Stomach (tissue), 9 donors: ENCODE data around the gene ECE1. TPM values are rescaled to one million over a fixed set of nuclear protein-coding genes. Genes with fewer than 3 reads are reported as not detected.

ENCODE experiments used
- DNase-seq, 2 donors: peaks; one replicate each; pipeline versions ENCODE4 v3.0.0 to v3.0.0-alpha.2; 2013 to 2019
- H3K27ac ChIP-seq, 5 donors: fragments of 200-600 bp in 4 of 5; sonication (generic) in 4 of 5; one replicate each; pipeline ENCODE4 v1.5.1; 2013 to 2019; ENCODE audit warnings: mild to moderate bottlenecking in 1 of 5, moderate library complexity in 1 of 5
- H3K27me3 ChIP-seq, 3 donors: fragments of 200-600 bp; sonication (generic); one replicate each; pipeline ENCODE4 v1.5.1; 2017 to 2019; ENCODE audit warnings: mixed run types in 1 of 3
- H3K36me3 ChIP-seq, 4 donors: fragments of 200-600 bp; sonication (generic); 1 replicate in 3 of 4; 2 replicates in 1 of 4; pipeline ENCODE4 v1.5.1; 2016 to 2019
- H3K4me1 ChIP-seq, 4 donors: fragments of 200-600 bp; sonication (generic); one replicate each; pipeline ENCODE4 v1.5.1; 2016 to 2019
- H3K4me3 ChIP-seq, 4 donors: fragments of 200-600 bp; sonication (generic) in 3 of 4; one replicate each; pipeline ENCODE4 v1.5.1; 2016 to 2019; ENCODE audit warnings: mild to moderate bottlenecking in 1 of 4
- H3K9me3 ChIP-seq, 4 donors: fragments of 200-600 bp; sonication (generic); one replicate each; pipeline ENCODE4 v1.5.1; 2016 to 2019
- CTCF ChIP-seq, 7 experiments: fragments of 450-650 bp in 4 of 7; fragments of 200-600 bp in 3 of 7; sonication (generic) in 3 of 7; IDR thresholded peaks; one replicate each; pipeline ENCODE4 v1.5.1; 2016 to 2019; ENCODE audit warnings: antibody characterized with exemption in 7 of 7, control low read depth in 2 of 7, mild to moderate bottlenecking in 1 of 7
- EP300 ChIP-seq: sonication (generic); formaldehyde crosslinking; IDR thresholded peaks from one replicate; pipeline ENCODE4 v1.6.1; 2017; ENCODE audit warnings: antibody characterized with exemption
- POLR2A ChIP-seq, 4 donors: fragments of 450-650 bp; IDR thresholded peaks; one replicate each; pipeline ENCODE4 v1.6.1; 2016; ENCODE audit warnings: antibody characterized with exemption in 4 of 4, control low read depth in 2 of 4, mild to moderate bottlenecking in 1 of 4, moderate library complexity in 1 of 4
- POLR2AphosphoS5 ChIP-seq, 3 donors: sonication (generic); formaldehyde crosslinking; IDR thresholded peaks; one replicate each; pipeline ENCODE4 v1.6.1; 2016; ENCODE audit warnings: antibody characterized with exemption in 3 of 3
- WGBS, 5 donors: extraction: QIAGEN DNeasy Blood & Tissue Kit in 3 of 5; methylation state at CpG; one replicate each; pipeline versions ENCODE4 v1.1.5 to v1.1.7; 2013 to 2018; 5-methylcytosine and 5-hydroxymethylcytosine counted together
- intact Hi-C: fragments of 100-400 bp; cut with DNase I; formaldehyde crosslinking; loops from one replicate; pipeline ENCODE4 v1.15.1; 2023; ENCODE audit warnings: low total_unique reads
- polyA plus RNA-seq, 3 donors: library from polyadenylated mRNA; stranded (reverse); fragments of 200-250 nt; gene quantifications; one replicate each; pipeline ENCODE4 v1.2.3, GENCODE V29; 2013
- total RNA-seq, 5 donors: library from RNA; depleted of rRNA; stranded (reverse); fragments of >200 nt; gene quantifications; one replicate each; pipeline versions ENCODE4 v1.1.0 to v1.2.3, GENCODE V29; 2014 to 2016
- donor health status: healthy with polysubstance abuse.
- donor health status: Bipolar disorder and iron deficiency.
- donor health status: healthy.

The ECE1 gene
- total and polyA plus RNA-seq, 8 donors, result 17.6 to 574 (median 42.6) TPM

- H3K27me3 ChIP-seq, result no peaks in the 10 kb centered on the region
- TF ChIP-seq EP300 (no peak), POLR2A (IDR thresholded peaks at IDR 0.05) (no peak), CTCF (IDR thresholded peaks at IDR 0.05) (no peak)
- peak in 1 of 2 donors; percentile 42 for DNase-seq
- H3K4me1 ChIP-seq, result peaks cover 92 to 100% (median 97%) of the 10 kb centered on the region in 4 donors
- H3K9me3 ChIP-seq, result no peaks in the 10 kb centered on the region
- intact Hi-C loops, result no loop called here
- peak overlapping the region; percentile 52 to 93 (median 91) for H3K27ac ChIP-seq
- WGBS, 5 donors, result 22 to 37% (median 30%) methylated on average over 7 of the region's 7 CpGs
- no peak overlapping the region for H3K4me3 ChIP-seq
- H3K36me3 ChIP-seq, result no peaks in the 10 kb centered on the region
These were observed 32.8 kb upstream of the ECE1 start for GRCh38 chr1:21323091-21323490.

- Histone ChIP-seq H3K27ac (peak overlapping the region; percentile 43 to 93 (median 91)), H3K4me3 (no peak overlapping the region), H3K9me3 (no peaks in the 10 kb centered on the region), H3K36me3 (no peaks in the 10 kb centered on the region), H3K27me3 (no peaks in the 10 kb centered on the region), H3K4me1 (peaks cover 95 to 100% (median 100%) of the 10 kb centered on the region in 4 donors)
- WGBS, 5 donors, result 47 to 71% (median 56%) methylated on average over 6 of the region's 6 CpGs
- intact Hi-C loops, result no loop called here
- peak in 1 of 2 donors; percentile 48 for DNase-seq
- no peak for TF ChIP-seq POLR2AphosphoS5 (IDR thresholded peaks at IDR 0.05)
- no peak for TF ChIP-seq EP300
- no peak for TF ChIP-seq POLR2A (IDR thresholded peaks at IDR 0.05)
- TF ChIP-seq CTCF (IDR thresholded peaks at IDR 0.05), result no peak
These were observed 32.4 kb upstream of the ECE1 start for GRCh38 chr1:21322681-21323016.

- WGBS, 5 donors, result 87 to 92% (median 89%) methylated on average over 7 to 9 of the region's 9 CpGs
- Histone ChIP-seq H3K4me3 (no peak overlapping the region), H3K27ac (peak overlapping the region; percentile 43 to 93 (median 91)), H3K4me1 (peaks cover 95 to 100% (median 100%) of the 10 kb centered on the region in 4 donors), H3K9me3 (no peaks in the 10 kb centered on the region), H3K36me3 (no peaks in the 10 kb centered on the region), H3K27me3 (no peaks in the 10 kb centered on the region)
- intact Hi-C loops, result no loop called here
- peak in 1 of 2 donors; percentile 34 for DNase-seq
- TF ChIP-seq POLR2A (IDR thresholded peaks at IDR 0.05), result no peak
- TF ChIP-seq POLR2AphosphoS5 (IDR thresholded peaks at IDR 0.05), result no peak
- TF ChIP-seq CTCF (IDR thresholded peaks at IDR 0.05), result no peak
- TF ChIP-seq EP300, result no peak
These were observed 31.9 kb upstream of the ECE1 start for GRCh38 chr1:21321963-21322680.

- no peak for TF ChIP-seq POLR2AphosphoS5 (IDR thresholded peaks at IDR 0.05)
- TF ChIP-seq EP300, result no peak
- TF ChIP-seq CTCF (IDR thresholded peaks at IDR 0.05), result no peak
- TF ChIP-seq POLR2A (IDR thresholded peaks at IDR 0.05), result no peak
- Histone ChIP-seq H3K4me1 (peaks cover 85 to 100% (median 96%) of the 10 kb centered on the region in 4 donors), H3K9me3 (no peaks in the 10 kb centered on the region), H3K27ac (peak overlapping the region; percentile 34 to 93 (median 91)), H3K4me3 (no peak overlapping the region), H3K27me3 (no peaks in the 10 kb centered on the region), H3K36me3 (no peaks in the 10 kb centered on the region)
- WGBS, 5 donors, result 72 to 77% (median 73%) methylated on average over 10 to 12 of the region's 12 CpGs
- intact Hi-C loops, result no loop called here
- peak in 1 of 2 donors; percentile 34 for DNase-seq
These were observed 30.3 kb upstream of the ECE1 start for GRCh38 chr1:21320410-21321108.
